Stimulated activated CD8-positive, alpha-beta memory T cell treated with anti-CD3 and anti-CD28 coated beads, Interleukin-12 subunit alpha, Interleukin-12 subunit beta, amount 100 ng/mL, for 24 hours (primary cell): ENCODE measurements around the gene SELPLG.
"Not testable (repeated sequence)": the region's sequence is repeated elsewhere in the genome, so short reads cannot be mapped to it uniquely, and the experiment has no call there.

ENCODE experiments used
- DNase-seq: peaks from one replicate; pipeline ENCODE4 v3.0.0-alpha.2; 2020; ENCODE audit errors: extremely low read depth

SELPLG gene

GRCh38 chr12:108589840-108590229 is 43.9 kb downstream of the SELPLG start:
- no peak for DNase-seq

DNA sequence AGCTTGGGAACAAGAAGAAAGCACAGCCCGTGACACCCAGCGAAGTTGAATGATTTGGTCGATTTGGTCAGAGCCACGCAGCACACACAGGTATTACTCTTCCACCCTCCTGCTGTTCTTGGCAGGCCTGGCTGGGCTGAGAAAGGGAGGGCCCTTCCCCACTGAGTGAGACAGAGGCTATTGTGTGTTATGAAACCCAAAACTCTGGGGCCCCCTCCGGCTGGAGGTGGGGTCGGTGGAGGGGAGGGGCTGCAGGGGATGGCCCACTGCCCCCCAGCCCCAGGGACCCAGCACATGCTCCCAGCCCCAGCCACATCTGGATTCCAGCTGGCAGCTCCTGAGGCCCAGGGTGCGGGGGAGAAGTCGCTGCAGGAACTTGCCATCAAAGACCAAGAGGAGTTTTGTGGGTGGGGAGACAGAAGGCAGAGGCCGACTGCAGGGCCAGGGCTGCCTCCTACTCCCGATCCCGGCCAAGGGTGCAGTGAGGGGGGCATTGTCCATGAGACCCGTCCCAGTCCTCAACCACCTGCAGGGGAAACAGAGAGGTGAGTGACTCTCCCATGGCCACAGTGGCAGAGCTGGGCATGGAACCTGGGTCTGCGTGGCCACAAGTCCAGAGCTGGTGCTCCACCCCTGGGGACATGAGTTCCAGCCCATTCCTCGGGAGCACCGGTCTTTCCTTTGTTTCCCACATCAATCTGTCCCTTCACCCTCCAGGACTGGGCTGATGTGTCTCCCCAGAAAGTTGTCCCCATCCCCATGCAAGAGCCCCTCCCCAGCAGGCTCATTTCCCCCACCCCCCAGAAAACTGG is 44.5 kb downstream of the SELPLG start:
- DNase-seq: no peak

DNA sequence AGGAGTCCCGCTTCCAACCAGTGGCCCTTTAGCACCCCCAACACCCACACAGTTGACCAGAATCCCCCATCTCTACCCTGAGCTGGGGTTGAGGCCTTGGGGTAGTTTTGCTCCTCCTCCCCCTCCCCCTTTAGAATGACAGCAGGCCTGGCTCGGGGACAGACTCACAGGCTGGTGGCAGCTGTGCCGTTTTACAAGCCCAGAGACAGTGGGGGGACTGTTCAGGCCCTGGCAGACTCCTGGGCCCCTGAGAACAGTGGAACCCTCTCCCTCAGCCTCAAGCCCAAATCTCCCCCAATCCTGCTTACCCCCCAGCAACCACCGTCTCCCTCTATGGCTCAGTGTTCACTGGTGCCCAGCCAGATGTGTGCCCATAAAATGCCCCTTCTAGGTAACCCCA is 45.9 kb downstream of the SELPLG start:
- no peak for DNase-seq

DNA sequence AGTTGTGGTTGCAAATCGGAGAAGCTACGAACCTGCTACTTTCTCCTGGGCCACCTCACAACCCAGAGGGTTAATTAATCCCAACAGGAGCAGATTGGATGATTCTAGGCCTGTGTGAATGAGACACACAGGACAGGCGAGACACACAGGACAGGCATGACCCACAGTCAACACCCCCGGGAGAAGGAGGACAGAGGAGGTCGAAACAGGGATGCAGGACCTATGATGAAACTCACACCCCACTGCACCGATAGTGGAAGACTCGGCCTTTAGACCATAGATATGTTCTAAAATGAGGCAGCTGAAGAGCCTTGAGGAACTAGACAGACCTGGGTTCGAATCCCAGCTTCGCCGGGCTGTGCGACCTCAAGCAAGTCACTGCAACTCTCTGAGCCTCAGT is 47.4 kb downstream of the SELPLG start:
- DNase-seq: no peak

DNA sequence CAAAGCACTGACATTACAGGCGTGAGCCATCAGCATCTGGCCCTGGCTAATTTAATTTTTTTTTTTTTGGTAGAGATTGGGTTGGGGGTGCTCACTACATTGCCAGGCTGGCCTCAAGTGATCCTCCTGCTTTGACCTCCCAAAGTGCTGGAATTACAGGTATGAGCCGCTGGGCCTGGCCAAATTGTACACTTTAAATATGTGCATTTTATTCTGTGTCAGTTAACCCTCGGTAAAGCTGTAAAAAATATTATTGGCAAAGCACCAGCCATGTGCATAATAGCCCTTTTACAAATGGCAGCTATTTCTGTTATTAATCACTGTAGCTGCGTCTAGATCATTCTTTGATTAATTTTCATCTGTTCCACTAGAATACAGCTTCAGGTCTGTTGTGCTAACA is 47.8 kb downstream of the SELPLG start:
- DNase-seq: no peak

DNA sequence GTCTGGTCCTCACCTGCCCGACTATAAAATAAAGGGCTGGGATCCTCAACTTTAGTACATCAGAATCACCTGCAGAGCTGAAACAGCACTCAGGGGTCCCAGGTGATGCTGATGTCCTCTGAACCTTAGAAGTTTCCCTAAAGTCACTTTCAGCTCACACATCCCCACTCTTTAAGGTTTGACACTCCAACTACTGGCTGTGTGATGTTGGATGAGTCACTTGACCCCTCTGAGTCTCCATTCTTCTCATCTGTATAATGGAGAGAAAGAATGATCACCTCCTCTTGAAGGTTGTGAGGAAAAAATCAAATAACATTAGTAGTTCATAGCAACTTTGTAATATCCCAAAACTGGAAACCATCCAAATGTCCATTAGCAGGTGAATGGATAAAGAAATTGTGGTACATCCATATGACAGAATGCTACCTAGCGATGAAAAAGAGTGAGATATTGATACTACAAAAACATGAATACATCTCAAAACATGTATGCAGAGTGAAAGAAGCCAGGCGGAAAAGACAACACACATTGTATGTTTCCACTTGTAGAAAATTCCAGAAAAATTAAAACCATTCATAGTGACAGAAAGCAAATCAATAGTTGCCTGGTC is 49.1 kb downstream of the SELPLG start:
- no peak for DNase-seq

DNA sequence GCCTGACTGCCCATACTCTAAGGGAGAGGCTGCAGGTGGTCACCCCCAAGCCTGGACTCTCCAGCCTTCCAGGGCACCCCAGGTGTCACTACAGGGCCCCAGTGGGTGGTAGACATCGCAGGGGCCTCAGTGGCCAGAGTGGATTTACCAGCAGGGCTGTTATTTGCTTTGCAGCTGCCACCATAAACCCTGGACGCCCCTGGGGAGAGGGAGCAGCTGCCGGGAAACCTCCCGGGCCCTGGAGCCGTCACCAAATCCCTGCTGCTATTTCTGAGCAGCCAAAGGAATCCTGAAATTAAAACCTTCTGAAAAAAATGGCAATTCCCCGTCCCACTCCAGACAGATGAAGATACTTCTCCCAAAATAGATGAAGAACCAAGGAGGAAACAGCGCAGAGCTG is 49.7 kb downstream of the SELPLG start:
- DNase-seq: no peak

DNA sequence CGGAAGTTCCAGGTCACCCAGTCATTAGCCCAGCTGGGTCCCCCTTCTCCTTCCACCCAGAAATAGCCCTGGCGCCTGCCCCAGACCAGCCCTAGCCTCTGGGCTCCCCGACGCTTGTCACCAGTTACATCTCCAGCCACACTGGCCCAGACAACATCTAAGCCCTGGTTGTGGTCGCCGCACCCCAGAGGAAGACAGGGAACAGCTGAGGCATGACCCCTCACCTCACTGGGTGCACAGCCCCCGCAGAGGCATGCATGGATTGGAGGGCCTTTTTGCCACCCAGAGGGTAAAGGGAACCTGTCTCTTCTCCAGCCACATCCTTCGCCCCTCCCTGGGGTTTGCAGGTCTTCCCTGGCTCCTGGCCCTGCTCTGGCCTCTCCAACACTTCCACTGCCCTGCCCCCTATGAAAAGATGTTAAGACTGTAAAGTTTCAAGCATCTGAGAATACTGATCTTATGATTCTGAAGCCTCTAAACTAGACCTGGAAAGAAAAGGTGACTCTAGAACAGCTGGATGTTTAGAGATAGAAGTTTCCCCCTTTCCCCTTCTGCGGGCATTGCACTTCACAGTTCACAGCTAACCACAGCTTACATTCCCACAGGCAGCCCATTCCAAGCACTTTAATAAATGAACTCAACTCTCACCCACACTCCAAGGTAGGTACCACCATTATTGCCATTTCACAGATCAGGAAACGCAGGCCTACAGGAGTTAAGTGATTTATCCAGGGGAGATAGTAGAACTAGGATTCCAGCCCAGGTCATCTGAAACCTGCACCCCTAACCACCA is 50.5 kb downstream of the SELPLG start:
- no peak for DNase-seq

- no peak for DNase-seq
Observed at GRCh38 chr12:108582509-108582908, 51.2 kb downstream of the SELPLG start.

GRCh38 chr12:108581311-108582227 is 52.1 kb downstream of the SELPLG start:
- DNase-seq: no peak

- DNase-seq: no peak
Observed at GRCh38 chr12:108580531-108580930, 53.2 kb downstream of the SELPLG start.

- no peak for DNase-seq
Observed at GRCh38 chr12:108578813-108579212, 54.9 kb downstream of the SELPLG start.

DNA sequence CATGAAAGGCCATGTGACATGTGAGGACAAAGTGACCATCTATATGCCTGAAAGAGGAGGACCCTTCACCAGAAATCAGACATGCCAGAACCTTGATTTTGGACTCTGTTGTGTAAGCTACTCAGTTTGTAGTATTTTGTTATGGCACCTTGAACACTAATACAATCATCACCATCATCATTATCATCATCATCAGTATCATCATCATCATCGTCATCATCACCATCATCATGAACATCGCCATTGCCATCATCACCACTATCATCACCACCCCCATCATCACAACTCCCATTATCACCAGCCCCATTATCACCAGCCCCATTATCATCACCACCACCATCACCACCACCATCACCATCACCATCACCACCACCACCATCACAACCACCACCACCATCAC is 55.4 kb downstream of the SELPLG start:
- DNase-seq: no peak

DNA sequence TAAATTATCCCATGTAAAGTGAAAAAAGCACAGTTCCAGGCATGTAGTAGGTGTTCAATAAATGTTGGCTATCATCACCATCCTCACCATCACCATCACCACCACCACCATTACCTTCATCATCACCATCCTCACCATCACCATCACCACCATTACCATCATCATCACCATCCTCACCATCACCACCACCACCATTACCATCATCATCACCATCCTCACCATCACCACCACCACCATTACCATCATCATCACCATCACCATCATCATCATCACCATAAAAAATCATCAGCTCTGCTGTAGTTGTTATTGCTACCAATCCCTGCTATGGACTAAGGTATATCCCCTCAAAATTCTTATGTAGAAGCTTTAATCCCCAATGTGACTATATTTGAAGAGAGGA is 56.2 kb downstream of the SELPLG start:
- no peak for DNase-seq

- DNase-seq: no peak
Observed at GRCh38 chr12:108576660-108577234, 56.9 kb downstream of the SELPLG start.

DNA sequence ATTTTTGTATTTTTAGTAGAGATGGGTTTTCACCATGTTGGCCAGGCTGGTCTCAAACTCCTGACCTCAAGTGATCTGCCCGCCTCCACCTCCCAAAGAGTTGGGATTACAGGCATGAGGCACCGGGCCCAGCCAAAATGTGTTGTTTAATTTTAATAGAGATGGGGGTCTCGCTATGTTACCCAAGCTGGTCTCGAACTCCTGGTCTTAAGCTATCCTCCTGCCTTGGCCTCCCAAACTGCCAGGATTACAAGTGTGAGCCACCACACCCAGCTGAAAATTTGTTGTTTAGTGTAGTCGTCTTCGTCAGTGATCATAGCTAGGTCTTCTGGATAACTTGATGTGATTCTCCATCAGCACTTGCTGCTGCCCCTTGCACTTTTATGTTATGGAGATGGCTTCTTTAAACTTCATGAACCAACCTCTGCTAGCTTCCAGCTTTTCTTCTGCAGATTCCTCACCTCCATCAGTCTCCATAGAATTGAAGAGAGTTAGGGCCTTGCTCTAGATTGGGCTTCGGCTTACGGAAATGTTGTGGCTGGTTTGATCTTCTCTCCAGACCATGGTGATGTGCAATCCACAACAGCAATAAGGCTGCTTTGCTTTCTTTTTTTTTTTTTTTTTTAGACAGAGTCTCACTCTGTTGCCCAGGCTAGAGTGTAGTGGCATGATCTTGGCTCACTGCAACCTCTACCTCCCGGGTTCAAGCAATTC is 58.3 kb downstream of the SELPLG start:
- no peak for DNase-seq

- not testable (repeated sequence) for DNase-seq
Observed at GRCh38 chr12:108574276-108574675, 59.4 kb downstream of the SELPLG start.

DNA sequence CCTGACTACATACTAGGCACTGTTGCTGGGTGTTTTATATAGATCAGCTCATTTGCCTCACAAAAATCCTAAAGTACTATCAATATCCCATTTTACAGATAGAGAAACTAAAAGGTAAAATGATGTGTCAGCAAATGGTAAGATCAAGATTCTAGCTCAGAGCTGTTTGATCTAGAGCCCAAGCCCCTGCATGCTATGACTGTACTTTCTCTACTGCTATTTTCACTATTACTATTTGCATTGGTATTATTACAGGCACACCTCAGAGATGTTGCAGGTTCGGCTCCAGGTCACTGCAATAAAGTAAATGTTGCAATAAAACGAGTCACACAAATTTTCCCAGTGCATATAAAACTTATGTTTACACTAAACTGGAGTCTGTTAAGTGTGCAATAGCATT is 60.4 kb downstream of the SELPLG start:
- DNase-seq: no peak

DNA sequence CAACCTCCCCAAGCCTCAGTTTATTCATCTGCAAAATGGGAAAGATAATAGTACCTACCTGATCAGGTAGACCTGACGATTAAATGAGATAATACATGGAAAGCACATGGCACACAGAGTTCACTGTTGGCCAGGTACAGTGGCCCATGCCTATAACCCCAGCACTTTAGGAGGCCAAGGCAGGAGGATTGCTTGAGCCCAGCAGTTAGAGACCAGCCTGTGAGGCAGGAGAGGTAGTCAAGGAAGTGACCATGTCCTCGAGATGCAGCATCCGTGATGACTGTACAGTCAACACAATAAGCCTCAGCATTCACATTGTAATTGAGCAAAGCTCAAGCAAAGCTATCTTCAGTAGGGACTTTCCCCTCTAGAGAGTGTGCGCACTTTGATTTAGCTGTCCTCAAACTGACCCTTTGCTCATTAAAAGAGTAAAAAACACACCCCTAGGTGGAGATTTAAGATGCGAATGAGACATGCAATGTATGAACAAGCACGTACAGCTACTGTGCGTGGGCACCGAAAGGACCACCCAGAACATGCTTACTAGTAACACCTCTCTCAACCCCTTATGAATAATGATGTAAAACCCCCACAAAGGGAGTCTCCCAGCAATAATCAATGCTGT is 61.4 kb downstream of the SELPLG start:
- no peak for DNase-seq
